CD4-positive, alpha-beta T cell (primary cell): Measurements from ENCODE around the gene ISCA1. TPM values are rescaled to one million over a fixed set of nuclear protein-coding genes. Genes with fewer than 3 reads are reported as not detected.

ENCODE experiments used
- ATAC-seq: fragments of 200-7000 bp; cut with Tn5 transposase; one replicate; pipeline ENCODE4 v1.10.0; 2022; ENCODE audit warnings: mild to moderate bottlenecking; ENCODE audit not compliant: poor library complexity
- CTCF ChIA-PET: fragments of 350-600 bp; sonication (Branson Sonifier 250); formaldehyde crosslinking; loops from one replicate; lab custom pipeline; 2021; ENCODE audit warnings: antibody characterized with exemption, inconsistent platforms; lab: Charles Lee
- POLR2A ChIA-PET: fragments of 350-600 bp; sonication (Branson Sonifier 250); formaldehyde crosslinking; loops from one replicate; lab custom pipeline; 2021; ENCODE audit warnings: antibody characterized with exemption, inconsistent platforms; lab: Charles Lee
- DNase-seq, 14 experiments: peaks; one replicate each; pipeline ENCODE4 v3.0.0-alpha.2; 2013 to 2020; ENCODE audit warnings: mixed read lengths in 2 of 14
- H3K27ac ChIP-seq, 2 donors: one replicate each; pipeline versions ENCODE4 v1.5.1 to v1.7.0; 2013; ENCODE audit warnings: low read length in 2 of 2, low read depth in 1 of 2, mild to moderate bottlenecking in 1 of 2
- H3K27me3 ChIP-seq, 2 experiments: 1 replicate in 1 of 2; 2 replicates in 1 of 2; pipeline versions ENCODE4 v1.6.1 to v1.7.0; 2013; ENCODE audit warnings: low read length in 2 of 2, control low read depth in 1 of 2, mild to moderate bottlenecking in 1 of 2, moderate library complexity in 1 of 2; ENCODE audit not compliant: insufficient read depth in 2 of 2, control insufficient read depth in 1 of 2
- H3K36me3 ChIP-seq: one replicate; pipeline ENCODE4 v1.6.1; 2013; ENCODE audit warnings: low read length, control low read depth; ENCODE audit not compliant: insufficient read depth
- H3K4me1 ChIP-seq: one replicate; pipeline ENCODE4 v1.6.1; 2013; ENCODE audit warnings: low read length, control low read depth; ENCODE audit not compliant: insufficient read depth
- H3K4me3 ChIP-seq: one replicate; pipeline ENCODE4 v1.5.1; 2013; ENCODE audit warnings: mild to moderate bottlenecking, low read length, moderate library complexity
- H3K9me3 ChIP-seq, 2 experiments: 1 replicate in 1 of 2; 2 replicates in 1 of 2; pipeline versions ENCODE4 v1.6.1 to v1.7.0; 2013; ENCODE audit warnings: low read length in 2 of 2, mild to moderate bottlenecking in 2 of 2, control low read depth in 1 of 2, moderate library complexity in 1 of 2; ENCODE audit not compliant: control insufficient read depth in 1 of 2, insufficient read depth in 1 of 2
- H3K27ac Mint-ChIP-seq: one replicate; pipeline ENCODE4 v1.8.0; 2020; ENCODE audit warnings: mixed read lengths
- H3K27me3 Mint-ChIP-seq: one replicate; pipeline ENCODE4 v1.8.0; 2021; ENCODE audit warnings: mixed read lengths
- H3K36me3 Mint-ChIP-seq: one replicate; pipeline ENCODE4 v1.8.0; 2021; ENCODE audit warnings: low read depth, mixed read lengths
- H3K4me1 Mint-ChIP-seq: one replicate; pipeline ENCODE4 v1.8.0; 2021; ENCODE audit warnings: low read depth, mixed read lengths
- H3K4me3 Mint-ChIP-seq: one replicate; pipeline ENCODE4 v1.8.0; 2020; ENCODE audit warnings: mild to moderate bottlenecking, mixed read lengths
- H3K9me3 Mint-ChIP-seq: one replicate; pipeline ENCODE4 v1.8.0; 2020; ENCODE audit warnings: mixed read lengths
- CTCF ChIP-seq: fragments of 200-600 bp; IDR thresholded peaks from one replicate; pipeline ENCODE4 v1.8.0; 2022; ENCODE audit warnings: antibody characterized with exemption, mild to moderate bottlenecking
- intact Hi-C, 2 experiments: fragments of 100-400 bp; cut with DNase I in 1 of 2; cut with micrococcal nuclease in 1 of 2; formaldehyde crosslinking; loops; one replicate each; pipeline versions ENCODE4 v1.15.1 to v1.9.0; 2023 to 2025; cut with DNase I, micrococcal nuclease
- total RNA-seq, 174 experiments: library from RNA in 2 of 174; stranded (reverse) in 2 of 174; gene quantifications; one replicate each; pipeline ENCODE4 v1.2.3 and lab custom pipeline; 2021 to 2026

ISCA1 gene
- total RNA-seq, 2 experiments from 2014 or later, result 85.3 to 91.6 TPM

GRCh38 chr9:86288499-86289198, 6.3 kb upstream of the ISCA1 start:
- Histone ChIP-seq H3K27me3 (no peaks in the 10 kb centered on the region), H3K4me3 (no peak overlapping the region), H3K27ac (no peak overlapping the region), H3K9me3 (no peaks in the 10 kb centered on the region), H3K4me1 (no peaks in the 10 kb centered on the region), H3K36me3 (peaks cover 10% of the 10 kb centered on the region)
- ATAC-seq, result no peak
- no peak for TF ChIP-seq CTCF
- Mint-ChIP-seq H3K27ac (no peak overlapping the region), H3K4me1 (no peaks in the 10 kb centered on the region), H3K4me3 (no peak overlapping the region), H3K36me3 (peaks cover 22% of the 10 kb centered on the region), H3K9me3 (no peaks in the 10 kb centered on the region), H3K27me3 (no peaks in the 10 kb centered on the region)
- intact Hi-C loops, result loop anchor here in 1 of 2 experiments (5.0 to 10.0 kb wide), 3 partner anchors 34 to 1686 kb away; partner anchors contain the start of gene CDK20
- DNase-seq, result no peak
- ChIA-PET CTCF (no interaction called here), POLR2A (no interaction called here)

DNA sequence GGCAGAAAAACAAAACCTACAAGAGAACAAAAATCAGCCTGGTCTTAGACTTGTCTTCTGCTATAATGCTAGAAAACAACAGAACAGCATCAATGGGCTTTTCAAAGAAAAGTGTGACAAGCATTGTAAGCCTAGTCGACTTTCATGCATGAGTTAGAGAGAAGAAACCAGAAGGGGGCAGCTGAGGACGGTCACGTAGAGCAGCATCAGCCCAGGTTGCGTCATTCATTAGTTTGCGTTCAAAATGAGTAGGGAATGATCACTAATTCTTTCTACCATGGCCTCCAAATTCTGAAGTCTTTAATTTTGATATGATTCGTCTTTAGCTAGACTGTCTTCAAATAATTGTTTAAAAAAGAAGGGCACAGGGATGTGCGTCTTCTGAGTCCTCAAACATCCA, 4.7 kb upstream of the ISCA1 start:
- no peak for TF ChIP-seq CTCF
- ChIA-PET CTCF (no interaction called here), POLR2A (interaction anchor here (0.6 kb wide), 1 partner anchor 66 kb away, joined by 3 read pairs; no protein-coding TSS in a partner anchor)
- ATAC-seq (no peak), DNase-seq (peak in 3 of 14 experiments; percentile 6 to 46 (median 16))
- no peak overlapping the region for H3K27ac ChIP-seq
- Mint-ChIP-seq H3K27me3 (no peaks in the 10 kb centered on the region), H3K36me3 (peaks cover 16% of the 10 kb centered on the region), H3K4me1 (peaks cover 10% of the 10 kb centered on the region), H3K4me3 (no peak overlapping the region), H3K9me3 (no peaks in the 10 kb centered on the region), H3K27ac (peak overlapping the region; percentile 31)
- no peak overlapping the region for H3K4me3 ChIP-seq
- peaks cover 4% of the 10 kb centered on the region for H3K36me3 ChIP-seq
- H3K27me3 ChIP-seq, result no peaks in the 10 kb centered on the region
- no peaks in the 10 kb centered on the region for H3K9me3 ChIP-seq
- intact Hi-C loops, result loop anchor here in 1 of 2 experiments (5.0 to 10.0 kb wide), 3 partner anchors 35 to 1688 kb away; partner anchors contain the start of gene CDK20
- H3K4me1 ChIP-seq, result peaks cover 8% of the 10 kb centered on the region

DNA sequence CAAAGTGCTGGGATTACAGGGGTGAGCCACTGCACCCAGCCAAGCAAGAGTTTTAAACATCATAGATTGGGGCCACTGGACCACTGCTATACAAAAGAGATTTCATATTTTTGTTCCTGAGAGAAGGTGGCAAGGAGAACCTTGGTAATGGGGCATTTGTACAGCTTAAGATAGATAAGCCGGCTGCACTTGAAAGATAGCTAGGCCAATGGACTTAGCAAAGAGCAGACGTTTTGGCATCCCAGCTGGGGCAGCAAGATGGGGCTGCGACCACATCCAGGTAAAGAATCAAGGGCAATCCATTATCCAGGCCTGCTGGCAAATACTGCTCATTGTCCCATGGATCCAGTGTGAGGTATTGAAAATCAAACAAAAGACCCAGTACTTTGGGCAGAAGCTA, 3.9 kb upstream of the ISCA1 start:
- intact Hi-C loops, result loop anchor here in 1 of 2 experiments (5.0 to 10.0 kb wide), 3 partner anchors 36 to 1689 kb away; partner anchors contain the start of gene CDK20
- DNase-seq, result no peak
- peak overlapping the region; percentile 31 for H3K27ac Mint-ChIP-seq

More for the DNA sequence above, 3.9 kb upstream of the ISCA1 start:
- Histone ChIP-seq H3K27ac (no peak overlapping the region), H3K4me3 (no peak overlapping the region), H3K9me3 (no peaks in the 10 kb centered on the region), H3K4me1 (peaks cover 15% of the 10 kb centered on the region), H3K36me3 (peaks cover 4% of the 10 kb centered on the region), H3K27me3 (no peaks in the 10 kb centered on the region)
- ATAC-seq, result no peak
- ChIA-PET CTCF (no interaction called here), POLR2A (interaction anchor here (0.6 kb wide), 1 partner anchor 67 kb away, joined by 3 read pairs; no protein-coding TSS in a partner anchor)
- no peak for TF ChIP-seq CTCF
- no peak overlapping the region for H3K4me3 Mint-ChIP-seq
- H3K4me1 Mint-ChIP-seq, result peaks cover 15% of the 10 kb centered on the region
- H3K36me3 Mint-ChIP-seq, result peaks cover 21% of the 10 kb centered on the region
- H3K9me3 Mint-ChIP-seq, result no peaks in the 10 kb centered on the region
- H3K27me3 Mint-ChIP-seq, result no peaks in the 10 kb centered on the region
